Kasumi-1 (cell line): Measurements from ENCODE around the gene ZNF536.

Experiments
- DNase-seq, 2 experiments: peaks; one replicate each; lab custom pipeline; 2025; lab: John Stamatoyannopoulos, UW

ZNF536 gene

GRCh38 chr19:30371960-30372824 is at the start of gene ZNF536:
Gene ZNF536 (plus strand): TSS chr19:30372384. CDS start chr19:30443563, 71,179 bp downstream.
- no peak for DNase-seq

GRCh38 chr19:30322641-30323320 is 49.4 kb upstream of the ZNF536 start:
- no peak for DNase-seq

- no peak for DNase-seq
Observed at GRCh38 chr19:30323904-30324303, 48.3 kb upstream of the ZNF536 start.

GRCh38 chr19:30324982-30325381 is 47.2 kb upstream of the ZNF536 start:
- DNase-seq: no peak

DNA sequence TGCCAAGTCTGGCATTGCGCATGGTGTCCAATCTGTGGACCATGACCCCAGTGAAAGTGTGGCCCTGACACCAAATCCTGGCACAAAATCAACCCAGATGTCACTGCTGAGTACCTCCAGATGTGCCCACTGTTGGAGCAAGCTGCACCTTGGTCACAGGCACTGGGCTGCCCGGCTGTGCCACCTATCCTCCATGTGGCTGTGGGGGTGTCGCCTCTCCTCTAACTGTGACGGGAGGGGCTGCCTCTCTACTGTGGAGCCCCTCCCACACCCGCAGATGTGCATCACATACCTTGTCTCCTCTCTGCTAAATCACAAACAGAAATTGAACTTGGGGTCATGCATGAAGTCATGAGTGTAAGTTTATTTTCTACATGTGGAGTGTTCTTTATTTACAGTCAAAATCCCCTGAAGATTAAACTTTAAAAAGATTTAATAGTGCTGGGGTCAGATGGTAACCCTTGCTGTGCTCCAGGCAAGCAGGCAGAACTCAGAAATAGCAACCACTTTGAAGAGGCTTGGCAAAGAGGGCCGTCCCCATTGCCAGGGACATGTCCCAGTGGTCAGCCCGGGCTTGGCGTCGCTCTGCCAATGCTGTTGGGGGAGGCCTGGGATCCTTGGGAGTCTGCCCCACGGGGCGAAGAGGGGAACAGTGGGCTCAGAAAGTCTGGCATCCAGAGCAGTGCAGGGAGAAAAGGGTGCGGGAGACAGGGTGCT is 46.4 kb upstream of the ZNF536 start:
- no peak for DNase-seq

DNA sequence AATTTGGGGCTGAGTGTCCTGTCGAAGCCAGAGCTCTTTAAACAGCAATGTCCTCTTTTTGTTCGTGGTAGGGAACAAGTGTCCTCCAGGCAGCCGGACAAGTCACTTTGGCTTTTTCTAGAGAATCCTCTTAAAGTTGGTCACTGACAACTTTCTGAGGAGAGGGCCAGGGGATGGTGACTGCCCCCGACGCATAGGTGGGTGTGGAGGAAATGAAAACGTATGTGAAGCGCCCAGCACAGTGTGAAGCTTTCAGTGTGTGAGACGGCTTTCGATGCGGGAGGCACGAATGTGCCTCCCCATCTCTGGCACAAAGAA is 45.8 kb upstream of the ZNF536 start:
- DNase-seq: no peak

DNA sequence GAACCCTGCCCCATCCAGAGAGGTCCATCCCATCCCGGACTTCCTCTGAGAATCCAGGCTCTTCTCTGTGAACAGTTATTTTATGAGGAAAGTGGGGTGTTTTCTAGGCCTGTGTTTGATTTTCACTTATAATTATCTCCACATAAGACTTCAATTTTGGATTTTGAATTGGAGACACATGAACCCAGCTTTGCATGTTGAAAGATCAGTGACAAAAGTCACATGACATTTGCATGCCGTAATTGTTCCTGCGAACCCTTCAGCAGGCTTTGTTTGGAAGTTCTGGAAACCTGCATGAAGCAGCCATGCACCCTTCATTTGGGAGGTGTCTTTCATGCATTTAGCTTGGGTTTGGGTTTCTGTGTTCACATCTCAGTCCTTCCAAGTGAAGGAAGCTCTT is 44.9 kb upstream of the ZNF536 start:
- DNase-seq: no peak

- no peak for DNase-seq
Observed at GRCh38 chr19:30328096-30328495, 44.1 kb upstream of the ZNF536 start.

DNA sequence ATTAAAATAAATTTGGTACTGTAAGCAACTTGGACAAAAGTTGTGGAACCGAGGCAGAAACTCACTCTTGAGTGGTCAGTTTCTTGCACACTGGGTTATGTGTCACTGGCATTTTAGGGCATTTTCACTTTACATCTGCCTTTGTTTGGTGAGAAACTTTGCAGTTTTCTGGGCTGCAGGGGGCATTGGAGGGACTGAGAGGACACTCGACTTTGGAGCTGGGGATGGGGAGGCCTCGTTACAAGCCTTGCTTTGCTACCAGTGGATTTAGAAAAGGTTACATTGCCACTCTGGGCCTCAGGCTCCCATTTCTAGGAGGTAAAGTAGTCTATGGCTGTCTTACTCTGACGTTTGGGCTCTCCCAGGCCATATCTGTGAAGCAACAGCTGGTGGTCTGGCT is 41.9 kb upstream of the ZNF536 start:
- no peak for DNase-seq

DNA sequence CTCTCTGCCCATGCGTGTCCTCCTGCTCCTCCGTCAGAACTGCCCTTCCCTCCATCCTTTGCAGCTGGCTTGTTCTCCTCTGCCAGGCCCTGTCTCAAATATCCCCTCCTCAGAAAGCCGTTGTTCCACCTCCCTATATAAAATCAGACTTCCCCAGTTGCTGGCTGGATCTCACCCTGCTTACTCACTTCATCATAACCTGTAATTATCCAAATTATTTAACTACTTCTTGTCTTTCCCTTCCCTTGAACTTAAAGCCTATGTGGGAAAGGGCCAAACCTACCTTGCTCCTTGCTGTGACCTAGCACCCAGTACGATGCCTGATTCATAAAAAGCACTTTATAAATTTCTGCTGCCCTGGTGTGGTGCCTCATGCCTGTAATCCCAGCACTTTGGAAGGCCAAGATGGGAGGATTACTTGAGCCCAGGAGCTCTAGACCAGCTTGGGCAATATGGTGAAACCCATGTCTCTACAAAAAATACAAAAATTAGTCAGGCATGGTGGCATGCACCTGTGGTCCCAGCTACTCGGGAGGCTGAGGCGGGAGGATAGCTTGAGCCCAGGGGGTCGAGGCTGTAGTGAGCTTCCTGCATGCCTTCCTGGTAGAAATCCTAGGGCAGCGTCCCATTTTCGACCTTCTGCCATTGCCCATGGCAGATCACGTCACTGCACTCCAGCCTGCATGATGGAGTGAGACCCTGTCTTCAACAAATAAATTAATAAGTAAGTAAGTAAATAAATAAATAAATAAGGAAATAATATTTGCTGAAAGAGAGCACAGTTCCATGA is 39.5 kb upstream of the ZNF536 start:
- no peak for DNase-seq

GRCh38 chr19:30333291-30334065 is 38.7 kb upstream of the ZNF536 start:
- DNase-seq: no peak

DNA sequence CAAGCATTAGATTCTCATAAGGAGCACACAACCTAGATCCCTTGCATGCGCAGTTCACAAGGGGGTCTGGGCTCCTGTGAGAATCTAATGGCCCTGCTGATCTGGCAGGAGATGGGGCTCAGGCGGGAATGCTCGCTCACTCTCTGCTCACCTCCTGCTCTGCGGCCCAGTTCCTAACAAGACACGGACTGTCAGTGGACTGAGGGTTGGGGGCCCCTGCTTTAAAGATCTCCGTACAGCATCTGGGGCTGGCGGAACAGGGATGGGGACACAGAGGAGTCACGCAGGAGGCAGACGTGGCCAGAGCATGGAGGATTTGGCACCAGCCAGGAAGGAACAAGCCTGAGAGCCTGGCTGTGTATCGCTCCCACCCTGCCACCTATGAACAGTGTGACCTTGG is 37.3 kb upstream of the ZNF536 start:
- DNase-seq: no peak

GRCh38 chr19:30335306-30335886 is 36.8 kb upstream of the ZNF536 start:
- no peak for DNase-seq

- no peak for DNase-seq
Observed at GRCh38 chr19:30336290-30336689, 35.9 kb upstream of the ZNF536 start.

DNA sequence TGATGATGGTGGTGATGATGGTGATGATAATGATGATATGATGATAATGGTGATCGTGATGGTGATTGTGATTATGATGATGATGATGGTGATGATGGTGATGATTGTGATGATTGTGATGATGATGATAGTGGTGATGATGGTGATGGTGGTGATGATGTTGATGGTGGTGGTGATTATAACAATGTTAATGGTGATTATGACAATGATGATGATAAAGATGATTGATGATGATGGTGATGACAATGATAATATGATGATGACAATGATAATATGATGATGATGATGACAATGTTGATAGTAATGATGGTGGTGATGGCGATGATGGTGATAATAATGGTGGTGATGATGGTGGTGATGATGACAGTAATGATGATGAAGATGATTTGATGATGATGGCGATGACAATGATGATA is 34.1 kb upstream of the ZNF536 start:
- DNase-seq: no peak

DNA sequence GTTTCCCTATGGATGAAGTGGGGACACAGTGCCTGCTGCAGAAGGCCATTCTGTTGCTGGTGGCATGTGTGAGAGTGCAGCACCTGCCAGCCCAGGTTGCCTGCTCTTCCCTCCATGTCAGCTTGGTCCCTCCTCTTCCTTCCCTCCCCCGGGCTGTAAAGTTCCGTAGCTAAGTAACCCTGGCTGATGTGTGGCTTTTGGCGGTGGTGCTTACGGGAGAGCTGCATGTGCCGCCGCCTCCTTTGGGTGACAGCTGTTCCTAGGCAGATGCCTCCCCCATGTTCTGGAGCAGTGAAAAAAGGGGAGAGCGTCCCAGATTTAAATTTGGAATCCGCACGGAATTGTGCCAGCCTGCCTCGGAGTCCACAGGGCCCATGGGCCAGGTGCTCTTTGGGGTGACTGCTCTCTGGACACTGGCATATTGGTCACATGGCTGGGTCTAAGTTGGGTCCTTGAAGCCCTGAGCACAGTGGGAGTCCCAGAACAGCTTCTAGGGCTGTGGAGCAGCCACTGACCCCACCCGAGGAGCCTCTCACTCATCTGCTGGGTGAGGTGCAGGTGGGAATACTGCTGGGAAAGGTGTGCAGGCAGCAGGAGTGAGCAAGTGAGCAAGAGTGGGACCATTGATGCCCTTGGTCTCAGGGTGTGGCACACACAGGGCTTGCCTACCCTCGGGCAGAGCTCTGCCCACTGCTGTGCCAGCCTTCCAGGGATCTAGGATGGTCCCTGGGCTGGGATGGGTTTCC is 33.1 kb upstream of the ZNF536 start:
- no peak for DNase-seq

- DNase-seq: no peak
Observed at GRCh38 chr19:30339624-30340525, 32.3 kb upstream of the ZNF536 start.

GRCh38 chr19:30340771-30341561 is 31.2 kb upstream of the ZNF536 start:
- no peak for DNase-seq
